HepG2 (cell line): ENCODE data around the gene CLEC16A. TPM values are rescaled to one million over a fixed set of nuclear protein-coding genes. Genes with fewer than 3 reads are reported as not detected.

Experiments
- ATAC-seq: fragments of 200-7000 bp; cut with Tn5 transposase; 3 replicates; pipeline ENCODE4 v1.9.1; 2020; ENCODE audit warnings: mild to moderate bottlenecking, moderate library complexity
- BruUV-seq: library from RNA; stranded (reverse); fragments of 400-500 nt; replicated peaks from 2 replicates; lab custom pipeline; 2021; lab: Mats Ljungman, UMichigan
- CTCF ChIA-PET: fragments of 300-600 bp; formaldehyde crosslinking; extraction: SDS; loops from one replicate; lab custom pipeline; 2021; ENCODE audit warnings: low total read pairs, inconsistent platforms, low intra/inter-chr PET ratio; lab: Yijun Ruan, JAX
- POLR2A ChIA-PET: fragments of 350-600 bp; sonication (Branson Sonifier 250); formaldehyde crosslinking; loops from one replicate; lab custom pipeline; 2020; ENCODE audit warnings: antibody characterized with exemption, inconsistent platforms; lab: Yijun Ruan, JAX
- DNase-seq: peaks from one replicate; pipeline ENCODE4 v3.0.0-alpha.2; 2015; ENCODE audit warnings: low spot score
- FAIRE-seq: peaks from 3 replicates; lab custom pipeline; 2011; peaks lifted over from hg19 to GRCh38; lab: Jason Lieb, UNC
- H2AFZ ChIP-seq: one replicate; pipeline ENCODE4 v1.6.1; 2011; ENCODE audit warnings: low read length, inconsistent platforms
- H3K27ac ChIP-seq: fragments of 300-600 bp; 3 replicates; pipeline ENCODE4 v1.8.0; 2011; ENCODE audit warnings: mixed run types, mild to moderate bottlenecking, mixed read lengths, low read length, inconsistent platforms; ENCODE audit not compliant: insufficient read depth; ENCODE audit errors: extremely low read length
- H3K27me3 ChIP-seq, 2 experiments: fragments of 200-600 bp in 1 of 2; 2 replicates in 1 of 2; 3 replicates in 1 of 2; pipeline versions ENCODE4 v1.6.0 to v1.8.0; 2011; ENCODE audit warnings: low read length in 2 of 2, mild to moderate bottlenecking in 2 of 2, moderate library complexity in 2 of 2, inconsistent platforms in 1 of 2; ENCODE audit not compliant: insufficient read depth in 2 of 2, control insufficient read depth in 1 of 2
- H3K36me3 ChIP-seq, 2 experiments: fragments of 200-600 bp in 1 of 2; replicated peaks in 1 of 2; 2 replicates in 1 of 2; 3 replicates in 1 of 2; pipeline versions ENCODE4 v1.5.1 to v1.8.0; 2011; ENCODE audit warnings: low read length in 2 of 2, inconsistent platforms in 1 of 2; ENCODE audit not compliant: insufficient read depth in 2 of 2, control insufficient read depth in 1 of 2
- H3K4me1 ChIP-seq: 2 replicates; pipeline ENCODE4 v1.5.1; 2012; ENCODE audit warnings: low read length, inconsistent platforms; ENCODE audit not compliant: insufficient read depth
- H3K4me2 ChIP-seq: 2 replicates; pipeline ENCODE4 v1.6.0; 2011; ENCODE audit warnings: low read depth, low read length, inconsistent platforms
- H3K4me3 ChIP-seq, 3 experiments: fragments of 200-600 bp in 1 of 3; sonication (generic), shearing (Covaris generic) in 1 of 3; replicated peaks in 1 of 3; 2 replicates each; pipeline ENCODE4 v1.5.1; 2011 to 2016; ENCODE audit warnings: low read length in 3 of 3, inconsistent platforms in 2 of 3, low read depth in 2 of 3, mild to moderate bottlenecking in 2 of 3, control low read depth in 1 of 3, mixed read lengths in 1 of 3; ENCODE audit not compliant: insufficient read depth in 1 of 3
- H3K79me2 ChIP-seq: one replicate; pipeline ENCODE4 v1.6.1; 2011; ENCODE audit warnings: low read length, inconsistent platforms; ENCODE audit not compliant: insufficient read depth
- H3K9ac ChIP-seq: 2 replicates; pipeline ENCODE4 v1.6.0; 2011; ENCODE audit warnings: mild to moderate bottlenecking, low read depth, low read length, inconsistent platforms; ENCODE audit not compliant: insufficient read depth
- H3K9me3 ChIP-seq: 2 replicates; pipeline ENCODE4 v1.5.1; 2012; ENCODE audit warnings: mild to moderate bottlenecking, low read length
- H4K20me1 ChIP-seq: 2 replicates; pipeline ENCODE4 v1.6.0; 2011; ENCODE audit warnings: inconsistent platforms, mild to moderate bottlenecking, low read length, moderate library complexity; ENCODE audit not compliant: insufficient read depth
- KIAA2018 ChIP-seq: sonication (generic); formaldehyde crosslinking; IDR thresholded peaks from 2 replicates; pipeline ENCODE4 v1.5.0; 2020; ENCODE audit warnings: mild to moderate bottlenecking, missing genetic modification reagents, borderline replicate concordance
- MED1 ChIP-seq: sonication (generic); formaldehyde crosslinking; IDR thresholded peaks from 2 replicates; pipeline ENCODE4 v1.4.0; 2020; ENCODE audit warnings: missing genetic modification reagents
- RERE ChIP-seq: IDR thresholded peaks from 2 replicates; pipeline ENCODE4 v1.6.1; 2016; ENCODE audit warnings: low read depth, missing genetic modification reagents, missing compliant biosample characterization
- ZNF18 ChIP-seq: sonication (generic); formaldehyde crosslinking; IDR thresholded peaks from 2 replicates; pipeline ENCODE4 v1.8.0; 2022; ENCODE audit warnings: mild to moderate bottlenecking, missing genetic modification reagents; ENCODE audit not compliant: insufficient replicate concordance
- ZSCAN9 ChIP-seq: IDR thresholded peaks from 2 replicates; pipeline ENCODE4 v1.6.1; 2016; ENCODE audit warnings: borderline replicate concordance
- WGBS: methylation state at CpG from one replicate; pipeline ENCODE4 v1.1.6; 2017; ENCODE audit warnings: low lambda C conversion rate; 5-methylcytosine and 5-hydroxymethylcytosine counted together
- in situ Hi-C: cut with HindIII; loops from 2 replicates; pipeline ENCODE4 v1.10.0; 2017; ENCODE audit warnings: low pct_unique_long_range_greater_than_20kb; ENCODE audit not compliant: extremely low pct_ligation_motif_present
- intact Hi-C: fragments of 100-400 bp; cut with micrococcal nuclease; formaldehyde crosslinking; loops from one replicate; pipeline ENCODE4 v1.10.0; 2022; ENCODE audit not compliant: unreplicated experiment
- polyA plus RNA-seq, 8 experiments: library from polyadenylated mRNA; depleted of rRNA in 3 of 8; stranded (reverse) in 7 of 8; unstranded in 1 of 8; fragments of >200 nt; fragmentation: Illumina TruSeq in 4 of 8; extraction: Trizol in 4 of 8; gene quantifications; 2 replicates each; pipeline versions ENCODE4 v1.2.1 to v1.2.3, GENCODE V29; 2011 to 2016; ENCODE audit warnings: low read depth in 4 of 8, missing spikeins in 1 of 8, mixed read lengths in 1 of 8; ENCODE audit not compliant: insufficient read depth in 1 of 8
- total RNA-seq, 5 experiments: library from RNA; depleted of rRNA; stranded (reverse); fragments of >200 nt; fragmentation: Illumina TruSeq; extraction: Trizol; gene quantifications; 2 replicates each; pipeline ENCODE4 v1.2.3, GENCODE V29; 2016; ENCODE audit warnings: low read depth in 1 of 5

Gene CLEC16A
- total and polyA plus RNA-seq, 2 of the 13 experiments (the other 11 are each of a cell fraction or from before 2014, with no cell fraction given): 8.5 to 10.3 TPM

DNA sequence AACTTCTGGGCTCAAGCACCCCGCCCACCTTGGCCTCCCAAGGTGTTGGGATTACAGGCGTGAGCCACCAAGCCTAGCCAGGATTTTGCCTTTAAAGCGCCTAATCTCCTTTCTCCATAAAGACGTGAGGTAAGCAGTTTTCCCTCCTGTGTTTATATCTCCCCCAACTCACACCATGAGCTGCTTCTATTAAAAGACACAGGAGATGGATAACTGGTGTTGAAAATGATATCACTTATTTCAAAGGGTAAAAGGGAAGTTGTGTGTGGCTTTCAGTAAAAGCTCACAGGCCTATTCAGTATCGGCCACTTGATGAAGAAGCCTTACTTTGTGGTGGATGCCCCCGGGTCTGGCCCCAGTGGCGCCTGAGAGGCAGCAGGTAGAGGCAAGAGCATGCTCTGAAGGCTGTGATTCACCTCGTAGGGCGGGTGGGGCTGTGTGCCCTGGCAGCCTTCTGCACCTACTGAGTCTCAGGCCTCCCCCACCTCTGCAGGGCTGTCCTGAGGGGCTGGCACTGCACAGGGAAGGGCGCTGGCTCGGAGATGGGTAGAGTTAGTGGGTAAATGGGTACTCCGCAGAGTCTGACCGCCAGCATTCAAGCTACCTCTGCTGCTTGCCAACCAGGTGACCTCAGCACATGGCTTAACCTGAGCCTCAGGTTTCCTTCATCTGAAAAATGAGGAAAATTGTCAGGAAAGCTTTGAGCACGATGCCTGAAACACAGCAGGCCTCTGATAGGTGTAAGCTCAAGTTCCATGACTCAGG, 146.8 kb downstream of the CLEC16A start:
- Histone ChIP-seq H3K4me3 (no peak overlapping the region), H4K20me1 (no peaks in the 10 kb centered on the region), H3K27me3 (no peaks in the 10 kb centered on the region), H3K9me3 (no peaks in the 10 kb centered on the region), H3K27ac (no peak overlapping the region), H3K4me2 (no peak overlapping the region), H3K9ac (no peak overlapping the region), H3K79me2 (no peaks in the 10 kb centered on the region), H2AFZ (no peak overlapping the region), H3K36me3 (peaks cover 0 to 3% of the 10 kb centered on the region in 2 experiments; a peak in 1 of 5 replicates), H3K4me1 (no peaks in the 10 kb centered on the region)
- ChIA-PET POLR2A (no interaction called here), CTCF (no interaction called here)
- BruUV-seq: no TSS peak
- intact Hi-C loops: no loop called here
- FAIRE-seq: no peak
- in situ Hi-C loops: no loop called here
- ATAC-seq: no peak
- whole genome bisulfite sequencing: 89% methylated on average over 14 of the region's 14 CpGs
- DNase-seq: no peak
- TF ChIP-seq KIAA2018 (no peak), ZNF18 (CRISPR knock-in tag) (no peak), MED1 (CRISPR knock-in tag) (no peak), RERE (CRISPR knock-in tag) (no peak), ZSCAN9 (CRISPR knock-in tag) (no peak)
